HepG2 (cell line): ENCODE measurements around the gene ELF1. TPM values are rescaled to one million over a fixed set of nuclear protein-coding genes. Genes with fewer than 3 reads are reported as not detected.

Experiments used
- ATAC-seq: fragments of 200-7000 bp; cut with Tn5 transposase; 3 replicates; pipeline ENCODE4 v1.9.1; 2020; ENCODE audit warnings: mild to moderate bottlenecking, moderate library complexity
- BruUV-seq: library from RNA; stranded (reverse); fragments of 400-500 nt; replicated peaks from 2 replicates; lab custom pipeline; 2021; lab: Mats Ljungman, UMichigan
- CTCF ChIA-PET: fragments of 300-600 bp; formaldehyde crosslinking; extraction: SDS; loops from one replicate; lab custom pipeline; 2021; ENCODE audit warnings: low total read pairs, inconsistent platforms, low intra/inter-chr PET ratio; lab: Yijun Ruan, JAX
- POLR2A ChIA-PET: fragments of 350-600 bp; sonication (Branson Sonifier 250); formaldehyde crosslinking; loops from one replicate; lab custom pipeline; 2020; ENCODE audit warnings: antibody characterized with exemption, inconsistent platforms; lab: Yijun Ruan, JAX
- DNase-seq: peaks from one replicate; pipeline ENCODE4 v3.0.0-alpha.2; 2015; ENCODE audit warnings: low spot score
- FAIRE-seq: peaks from 3 replicates; lab custom pipeline; 2011; peaks lifted over from hg19 to GRCh38; lab: Jason Lieb, UNC
- H2AFZ ChIP-seq: one replicate; pipeline ENCODE4 v1.6.1; 2011; ENCODE audit warnings: low read length, inconsistent platforms
- H3K27ac ChIP-seq: fragments of 300-600 bp; 3 replicates; pipeline ENCODE4 v1.8.0; 2011; ENCODE audit warnings: mixed run types, mild to moderate bottlenecking, mixed read lengths, low read length, inconsistent platforms; ENCODE audit not compliant: insufficient read depth; ENCODE audit errors: extremely low read length
- H3K27me3 ChIP-seq, 2 experiments: fragments of 200-600 bp in 1 of 2; 2 replicates in 1 of 2; 3 replicates in 1 of 2; pipeline versions ENCODE4 v1.6.0 to v1.8.0; 2011; ENCODE audit warnings: low read length in 2 of 2, mild to moderate bottlenecking in 2 of 2, moderate library complexity in 2 of 2, inconsistent platforms in 1 of 2; ENCODE audit not compliant: insufficient read depth in 2 of 2, control insufficient read depth in 1 of 2
- H3K36me3 ChIP-seq, 2 experiments: fragments of 200-600 bp in 1 of 2; replicated peaks in 1 of 2; 2 replicates in 1 of 2; 3 replicates in 1 of 2; pipeline versions ENCODE4 v1.5.1 to v1.8.0; 2011; ENCODE audit warnings: low read length in 2 of 2, inconsistent platforms in 1 of 2; ENCODE audit not compliant: insufficient read depth in 2 of 2, control insufficient read depth in 1 of 2
- H3K4me1 ChIP-seq: 2 replicates; pipeline ENCODE4 v1.5.1; 2012; ENCODE audit warnings: low read length, inconsistent platforms; ENCODE audit not compliant: insufficient read depth
- H3K4me2 ChIP-seq: 2 replicates; pipeline ENCODE4 v1.6.0; 2011; ENCODE audit warnings: low read depth, low read length, inconsistent platforms
- H3K4me3 ChIP-seq, 3 experiments: fragments of 200-600 bp in 1 of 3; sonication (generic), shearing (Covaris generic) in 1 of 3; replicated peaks in 1 of 3; 2 replicates each; pipeline ENCODE4 v1.5.1; 2011 to 2016; ENCODE audit warnings: low read length in 3 of 3, inconsistent platforms in 2 of 3, low read depth in 2 of 3, mild to moderate bottlenecking in 2 of 3, control low read depth in 1 of 3, mixed read lengths in 1 of 3; ENCODE audit not compliant: insufficient read depth in 1 of 3
- H3K79me2 ChIP-seq: one replicate; pipeline ENCODE4 v1.6.1; 2011; ENCODE audit warnings: low read length, inconsistent platforms; ENCODE audit not compliant: insufficient read depth
- H3K9ac ChIP-seq: 2 replicates; pipeline ENCODE4 v1.6.0; 2011; ENCODE audit warnings: mild to moderate bottlenecking, low read depth, low read length, inconsistent platforms; ENCODE audit not compliant: insufficient read depth
- H3K9me3 ChIP-seq: 2 replicates; pipeline ENCODE4 v1.5.1; 2012; ENCODE audit warnings: mild to moderate bottlenecking, low read length
- H4K20me1 ChIP-seq: 2 replicates; pipeline ENCODE4 v1.6.0; 2011; ENCODE audit warnings: inconsistent platforms, mild to moderate bottlenecking, low read length, moderate library complexity; ENCODE audit not compliant: insufficient read depth
- HNF1A ChIP-seq, 2 experiments: sonication (generic) in 1 of 2; formaldehyde crosslinking in 1 of 2; IDR thresholded peaks; 2 replicates each; pipeline versions ENCODE4 v1.4.0 to v1.6.1; 2016 to 2020; ENCODE audit warnings: borderline replicate concordance in 1 of 2, low read depth in 1 of 2, mild to moderate bottlenecking in 1 of 2, missing genetic modification reagents in 1 of 2
- IRF2 ChIP-seq: IDR thresholded peaks from 2 replicates; pipeline ENCODE4 v1.6.1; 2018; ENCODE audit warnings: missing genetic modification reagents, missing compliant biosample characterization
- KAT8 ChIP-seq: IDR thresholded peaks from 2 replicates; pipeline ENCODE4 v1.6.1; 2016; ENCODE audit warnings: missing genetic modification reagents, missing compliant biosample characterization
- SRF ChIP-seq: IDR thresholded peaks from 2 replicates; pipeline ENCODE4 v1.6.1; 2011; ENCODE audit warnings: mild to moderate bottlenecking, low read depth, low read length, moderate library complexity
- ZBTB1 ChIP-seq: sonication (generic); formaldehyde crosslinking; IDR thresholded peaks from 2 replicates; pipeline ENCODE4 v1.4.0; 2020; ENCODE audit warnings: missing genetic modification reagents, borderline replicate concordance
- ZNF431 ChIP-seq: sonication (generic); formaldehyde crosslinking; IDR thresholded peaks from 2 replicates; pipeline ENCODE4 v1.9.0; 2022; ENCODE audit warnings: missing genetic modification reagents, low read depth, mild to moderate bottlenecking, borderline replicate concordance
- WGBS: methylation state at CpG from one replicate; pipeline ENCODE4 v1.1.6; 2017; ENCODE audit warnings: low lambda C conversion rate; 5-methylcytosine and 5-hydroxymethylcytosine counted together
- in situ Hi-C: cut with HindIII; loops from 2 replicates; pipeline ENCODE4 v1.10.0; 2017; ENCODE audit warnings: low pct_unique_long_range_greater_than_20kb; ENCODE audit not compliant: extremely low pct_ligation_motif_present
- intact Hi-C: fragments of 100-400 bp; cut with micrococcal nuclease; formaldehyde crosslinking; loops from one replicate; pipeline ENCODE4 v1.10.0; 2022; ENCODE audit not compliant: unreplicated experiment
- polyA plus RNA-seq, 8 experiments: library from polyadenylated mRNA; depleted of rRNA in 3 of 8; stranded (reverse) in 7 of 8; unstranded in 1 of 8; fragments of >200 nt; fragmentation: Illumina TruSeq in 4 of 8; extraction: Trizol in 4 of 8; gene quantifications; 2 replicates each; pipeline versions ENCODE4 v1.2.1 to v1.2.3, GENCODE V29; 2011 to 2016; ENCODE audit warnings: low read depth in 4 of 8, missing spikeins in 1 of 8, mixed read lengths in 1 of 8; ENCODE audit not compliant: insufficient read depth in 1 of 8
- total RNA-seq, 5 experiments: library from RNA; depleted of rRNA; stranded (reverse); fragments of >200 nt; fragmentation: Illumina TruSeq; extraction: Trizol; gene quantifications; 2 replicates each; pipeline ENCODE4 v1.2.3, GENCODE V29; 2016; ENCODE audit warnings: low read depth in 1 of 5

ELF1 gene
- total and polyA plus RNA-seq, 2 of the 13 experiments (the other 11 are each of a cell fraction or from before 2014, with no cell fraction given), result 24.6 to 71.5 TPM

- no peak overlapping the region for H2AFZ ChIP-seq
- no peaks in the 10 kb centered on the region for H3K9me3 ChIP-seq
- no peak overlapping the region for H3K4me2 ChIP-seq
- no peaks in the 10 kb centered on the region for H3K27me3 ChIP-seq
- BruUV-seq, result no TSS peak
- in situ Hi-C loops, result no loop called here
- 97% methylated on average over 3 of the region's 3 CpGs for WGBS
- no peak for TF ChIP-seq ZNF431
- TF ChIP-seq SRF, result no peak
- no peak for TF ChIP-seq IRF2 (CRISPR knock-in tag)
- TF ChIP-seq HNF1A (IDR thresholded peaks at IDR 0.05; ENCODE audit: low read depth), result no peak
- no peak for TF ChIP-seq HNF1A (CRISPR knock-in tag; IDR thresholded peaks at IDR 0.05; ENCODE audit: borderline replicate concordance)
- no peak for TF ChIP-seq ZBTB1 (CRISPR knock-in tag)
- no peak for TF ChIP-seq KAT8
- no peak for DNase-seq
- no peak overlapping the region for H3K27ac ChIP-seq
- no peak for ATAC-seq
- peaks cover 89% of the 10 kb centered on the region for H3K79me2 ChIP-seq
- no peaks in the 10 kb centered on the region; the same call in 1 of the 2 replicates for H4K20me1 ChIP-seq
- intact Hi-C loops, result no loop called here
- no peak overlapping the region for H3K9ac ChIP-seq
- POLR2A ChIA-PET, result no interaction called here
- CTCF ChIA-PET, result no interaction called here
- peaks cover 3 to 12% of the 10 kb centered on the region in 2 experiments; a peak in 4 of 5 replicates for H3K36me3 ChIP-seq
- peaks cover 41% of the 10 kb centered on the region for H3K4me1 ChIP-seq
- H3K4me3 ChIP-seq, result no peak overlapping the region
- FAIRE-seq, result no peak
Observed at GRCh38 chr13:40982772-40983171, 36.3 kb downstream of the ELF1 start.
